NCI-H1436 (cell line): ENCODE measurements around the gene CIZ1.

Experiments used
- DNase-seq: peaks from one replicate; lab custom pipeline; 2025; lab: John Stamatoyannopoulos, UW

Gene CIZ1

DNA sequence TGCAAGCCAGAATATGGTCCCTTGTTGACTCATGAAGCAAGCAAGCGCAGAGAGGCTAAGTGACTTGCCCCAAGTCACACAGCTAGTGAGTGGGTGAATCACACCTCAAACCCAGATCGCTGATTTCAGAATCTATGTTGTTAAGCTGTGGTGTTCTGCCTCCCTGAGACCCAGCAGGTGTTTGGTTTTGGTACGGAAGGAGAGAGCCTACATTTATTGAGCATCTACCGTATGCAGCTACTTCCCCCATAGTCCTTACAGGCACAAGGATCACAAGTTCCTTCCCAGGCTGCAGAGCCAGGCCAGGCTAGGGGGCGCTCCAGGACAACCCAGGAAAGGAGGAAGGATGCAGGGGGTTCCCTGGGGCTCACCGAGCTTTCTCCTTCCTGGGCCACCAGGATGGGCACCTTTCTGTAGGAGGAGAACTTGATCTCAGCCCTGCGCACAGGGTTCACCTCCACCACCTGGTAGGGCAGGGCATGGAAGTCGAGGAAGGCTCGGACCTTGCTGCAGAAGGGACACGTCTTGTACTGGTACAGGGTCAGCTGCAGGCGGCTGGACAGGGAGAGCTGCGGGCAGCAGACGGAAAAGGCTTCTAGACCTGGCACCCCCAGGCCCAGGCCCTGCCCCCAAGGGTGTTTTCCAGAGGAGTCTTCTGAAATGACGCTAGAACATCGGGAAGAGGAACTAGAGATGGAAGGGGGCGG, 66.3 kb downstream of the CIZ1 start:
- peak; percentile 6 for DNase-seq

DNA sequence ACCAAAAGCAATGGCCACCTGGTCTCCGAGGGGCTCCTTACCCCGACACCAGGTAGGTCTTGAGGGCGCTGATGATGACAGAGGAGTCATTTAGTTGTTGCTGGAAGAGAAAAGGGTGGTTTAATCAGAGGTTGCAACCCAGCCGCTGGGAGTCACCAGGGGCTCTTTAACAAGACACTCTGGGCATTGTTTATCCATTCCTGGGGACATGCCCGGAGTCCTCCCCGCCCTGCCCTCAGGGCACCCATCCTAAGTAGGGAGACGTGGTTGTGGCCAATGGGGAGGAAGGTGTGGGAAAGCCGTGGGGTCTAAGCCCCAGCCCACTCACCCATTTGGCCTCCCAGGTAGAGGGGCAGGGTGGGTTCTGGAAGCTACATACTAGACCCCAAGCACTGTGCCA, 66.9 kb downstream of the CIZ1 start:
- no peak for DNase-seq

DNA sequence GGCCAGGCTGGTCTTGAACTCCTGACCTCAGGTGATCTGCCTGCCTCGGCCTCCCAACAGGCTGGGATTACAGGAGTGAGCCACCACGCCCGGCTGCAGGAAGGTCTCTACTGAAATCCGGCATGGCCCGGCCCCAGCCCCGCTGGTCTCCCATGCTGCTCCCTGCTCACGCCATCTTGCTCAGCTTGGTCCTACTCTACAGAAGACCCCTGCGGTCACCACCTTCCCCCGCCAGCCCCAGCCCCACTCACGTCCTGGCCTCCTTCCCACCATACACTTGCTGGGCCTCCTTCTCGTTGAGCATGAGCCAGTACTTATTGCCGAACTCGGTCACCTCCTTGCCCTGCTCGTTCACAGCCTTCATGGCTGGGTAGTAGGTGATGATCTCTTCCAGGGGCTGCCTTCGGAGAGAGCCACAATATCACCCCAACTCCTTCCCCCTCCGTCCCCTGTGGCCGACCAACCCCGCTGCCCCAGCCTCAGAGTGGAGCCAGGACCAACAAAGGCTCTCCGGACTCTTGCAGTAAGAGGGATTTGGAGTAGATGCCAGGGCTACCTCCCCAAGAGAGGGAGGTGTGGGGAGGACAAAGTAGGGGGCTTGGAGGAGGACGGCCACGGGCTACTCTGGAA, 67.8 kb downstream of the CIZ1 start:
- no peak for DNase-seq

DNA sequence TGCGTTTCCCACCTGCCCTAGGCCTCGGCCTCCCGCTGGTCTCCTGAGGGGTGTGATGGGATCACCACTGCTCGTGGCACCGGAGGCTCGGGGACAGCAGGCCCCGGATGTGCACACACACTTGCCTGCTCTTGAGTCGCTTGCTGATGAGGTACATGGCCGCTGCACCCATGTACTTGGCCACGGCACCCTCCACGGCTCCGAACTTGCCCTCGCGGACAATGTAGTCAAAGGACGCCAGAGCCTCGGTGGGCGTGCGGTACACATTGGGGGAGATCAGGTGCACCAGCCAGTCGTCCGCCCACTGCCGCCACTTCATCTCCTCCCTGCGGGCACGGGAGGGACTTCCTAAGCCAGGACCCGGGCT, 68.6 kb downstream of the CIZ1 start:
- no peak for DNase-seq

DNA sequence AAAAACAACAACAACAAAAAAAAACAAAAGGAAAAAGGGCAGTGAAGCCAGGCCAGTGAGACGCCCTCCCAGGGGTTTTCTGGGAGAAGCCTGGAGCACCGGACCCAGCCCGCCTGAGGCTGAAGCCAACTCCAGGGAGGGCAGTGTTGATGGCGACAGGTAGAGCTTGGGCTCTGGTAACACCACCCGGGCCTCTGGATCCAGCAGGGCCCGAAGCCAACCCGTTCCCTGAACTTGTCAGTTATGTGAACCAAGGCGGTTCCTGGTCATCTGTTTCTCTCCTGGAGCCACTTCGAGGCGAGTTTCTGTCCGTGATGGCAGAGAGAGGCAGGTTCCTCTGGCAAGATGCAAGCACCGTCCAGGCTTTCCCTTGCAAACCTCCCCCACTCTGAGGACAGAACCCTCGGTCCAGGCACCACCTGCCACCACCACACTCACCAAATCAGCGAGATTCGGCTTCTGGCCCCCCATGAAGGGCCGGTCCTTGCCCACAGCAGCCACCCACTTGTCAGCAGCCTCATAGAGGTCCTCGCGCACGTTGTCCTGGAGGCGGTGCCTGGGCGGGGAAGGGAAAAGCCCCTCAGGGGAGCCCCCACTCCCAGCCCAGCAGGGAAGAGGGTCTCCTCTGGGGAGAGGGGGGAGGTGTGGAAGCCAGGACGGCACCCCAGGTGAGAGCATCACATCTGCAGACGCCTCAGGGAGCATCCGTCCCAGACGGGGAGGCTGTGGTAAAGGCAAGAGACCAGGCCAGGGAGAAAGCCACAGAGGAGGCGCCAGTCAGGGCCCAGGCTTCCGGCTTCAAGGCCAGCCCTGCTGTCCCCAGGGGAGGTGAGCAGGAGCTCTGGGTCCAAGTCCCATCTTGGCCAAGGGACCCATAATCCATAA, 69.2 kb downstream of the CIZ1 start:
- no peak for DNase-seq

DNA sequence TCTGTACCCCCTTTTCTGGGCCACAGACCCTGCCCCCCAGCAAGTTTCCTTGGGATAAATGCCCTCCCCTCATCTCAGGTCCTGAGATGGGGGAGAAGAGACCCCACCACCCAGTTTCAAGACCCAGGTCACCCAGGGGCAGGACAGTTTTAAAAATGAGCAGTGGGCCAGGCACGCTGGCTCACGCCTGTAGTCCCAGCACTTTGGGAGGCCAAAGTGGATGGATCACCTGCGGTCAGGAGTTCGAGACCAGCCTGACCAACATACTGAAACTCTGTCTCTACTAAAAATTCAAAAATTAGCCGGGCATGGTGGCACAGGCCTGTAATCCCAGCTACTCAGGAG, 69.9 kb downstream of the CIZ1 start:
- no peak for DNase-seq

DNA sequence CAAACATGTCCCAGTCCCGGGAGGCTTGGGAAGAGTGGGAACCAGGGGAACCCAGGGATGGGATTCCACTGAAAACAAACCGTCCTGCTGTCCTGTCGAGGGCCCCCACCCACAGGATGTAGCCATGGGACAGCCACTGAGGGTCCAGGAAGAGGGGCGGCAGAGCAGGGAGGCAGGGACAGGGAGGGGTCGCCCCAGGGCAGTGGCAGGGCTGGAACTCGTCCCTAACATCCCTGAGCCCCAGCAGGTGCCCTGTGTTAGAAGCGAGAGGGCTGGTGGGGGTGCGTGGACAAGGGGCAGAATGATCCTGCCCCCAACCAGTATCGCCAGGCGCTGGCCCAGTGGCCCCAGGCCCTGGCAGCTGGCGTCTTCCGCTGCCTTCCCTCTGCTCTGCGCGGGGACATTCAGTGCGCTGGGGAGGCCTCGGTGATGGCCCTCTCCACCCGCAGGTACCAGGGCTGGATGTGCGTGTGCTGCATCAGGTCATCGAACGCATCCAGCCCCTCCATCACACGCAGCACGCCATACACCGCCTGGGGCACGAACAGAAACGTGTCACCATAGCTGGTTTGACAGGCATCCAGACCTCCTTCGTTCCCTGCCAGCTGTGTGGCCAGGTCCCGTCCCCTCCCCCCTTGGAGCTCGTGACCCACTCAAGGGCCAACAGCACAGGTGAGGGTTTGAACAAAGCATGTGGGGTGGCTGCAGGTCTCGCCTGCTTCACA, 70.5 kb downstream of the CIZ1 start:
- DNase-seq: no peak

DNA sequence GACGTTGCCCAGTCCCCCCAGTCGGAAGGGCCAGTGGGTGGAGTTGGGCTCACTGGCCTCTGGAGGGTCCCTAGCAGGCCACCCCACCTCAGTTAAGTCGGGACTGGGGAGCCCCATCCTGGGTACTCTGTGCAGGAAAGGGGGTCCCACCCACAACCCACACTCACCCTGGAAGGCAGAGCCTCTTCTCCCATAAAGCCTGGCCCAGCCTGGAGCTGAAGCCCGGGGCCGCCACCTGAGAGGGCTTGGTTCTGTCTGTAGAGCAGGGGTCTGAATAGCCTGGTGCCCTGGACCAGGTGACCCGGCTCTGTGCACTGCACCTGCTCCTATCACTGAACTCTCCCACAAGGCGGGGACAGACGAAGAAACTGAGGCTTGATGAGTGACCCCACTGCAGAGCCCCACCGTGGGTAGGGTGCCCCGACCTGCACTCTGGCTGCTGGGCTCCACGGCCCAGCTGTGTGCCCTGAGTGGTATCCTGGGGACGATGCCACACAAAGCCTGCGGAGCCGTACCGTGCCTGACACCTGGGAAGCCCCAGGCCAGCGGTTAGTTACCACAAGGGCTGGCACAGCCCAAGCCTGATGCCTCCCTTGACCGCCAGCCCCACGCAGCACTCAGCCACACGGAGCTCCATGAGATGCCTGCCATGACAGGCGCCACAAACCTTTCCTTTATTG, 71.2 kb downstream of the CIZ1 start:
- DNase-seq: no peak

DNA sequence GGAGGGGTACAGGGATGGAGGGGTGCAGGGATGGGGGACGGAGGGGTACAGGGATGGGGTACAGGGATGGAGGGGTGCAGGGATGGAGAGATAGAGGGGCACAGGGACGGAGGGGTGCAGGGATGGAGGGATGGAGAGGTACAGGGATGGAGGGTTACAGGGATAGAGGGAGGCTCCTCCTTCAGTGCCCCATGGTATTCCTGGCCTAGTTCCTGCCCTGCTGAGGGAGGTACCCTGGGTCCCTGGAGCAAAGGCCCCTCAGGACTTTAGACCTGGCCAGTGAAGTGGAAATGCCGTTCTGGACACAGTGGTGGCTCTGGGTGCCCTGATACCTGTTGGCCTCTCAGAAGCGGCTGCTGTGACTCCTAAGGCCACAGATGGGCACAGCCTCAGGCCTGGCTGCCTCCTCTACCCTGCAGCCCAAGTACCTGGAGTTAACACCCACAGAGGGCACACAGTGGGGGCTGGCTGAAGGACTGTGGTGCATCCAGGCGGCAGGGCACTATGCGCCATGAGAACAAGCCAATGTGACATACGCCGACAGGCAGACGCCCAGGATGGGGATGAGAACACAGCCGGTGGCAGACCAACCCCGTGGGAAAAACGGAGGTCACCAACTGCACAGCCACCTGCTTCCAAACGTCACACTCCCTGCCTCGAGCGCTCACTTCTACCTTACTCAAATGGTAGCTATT, 72.3 kb downstream of the CIZ1 start:
- DNase-seq: no peak

DNA sequence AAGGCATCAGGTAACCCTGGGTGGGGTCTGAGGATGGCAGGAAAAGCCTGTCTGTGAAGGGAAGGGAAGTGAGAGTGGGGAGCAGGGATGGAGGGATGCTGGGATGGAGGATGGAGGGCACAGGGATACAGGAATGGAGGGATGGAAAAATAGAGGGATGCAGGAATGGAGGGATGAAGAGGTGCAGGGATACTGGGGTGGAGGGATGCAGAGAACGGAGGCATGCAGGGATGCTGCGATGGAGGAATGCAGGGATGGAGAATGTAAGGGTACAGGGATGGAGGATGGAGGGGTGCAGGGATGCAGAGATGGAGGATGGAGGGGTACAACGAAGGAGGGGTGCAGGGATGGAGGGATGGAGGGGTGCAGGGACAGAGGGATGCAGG, 72.9 kb downstream of the CIZ1 start:
- no peak for DNase-seq

DNA sequence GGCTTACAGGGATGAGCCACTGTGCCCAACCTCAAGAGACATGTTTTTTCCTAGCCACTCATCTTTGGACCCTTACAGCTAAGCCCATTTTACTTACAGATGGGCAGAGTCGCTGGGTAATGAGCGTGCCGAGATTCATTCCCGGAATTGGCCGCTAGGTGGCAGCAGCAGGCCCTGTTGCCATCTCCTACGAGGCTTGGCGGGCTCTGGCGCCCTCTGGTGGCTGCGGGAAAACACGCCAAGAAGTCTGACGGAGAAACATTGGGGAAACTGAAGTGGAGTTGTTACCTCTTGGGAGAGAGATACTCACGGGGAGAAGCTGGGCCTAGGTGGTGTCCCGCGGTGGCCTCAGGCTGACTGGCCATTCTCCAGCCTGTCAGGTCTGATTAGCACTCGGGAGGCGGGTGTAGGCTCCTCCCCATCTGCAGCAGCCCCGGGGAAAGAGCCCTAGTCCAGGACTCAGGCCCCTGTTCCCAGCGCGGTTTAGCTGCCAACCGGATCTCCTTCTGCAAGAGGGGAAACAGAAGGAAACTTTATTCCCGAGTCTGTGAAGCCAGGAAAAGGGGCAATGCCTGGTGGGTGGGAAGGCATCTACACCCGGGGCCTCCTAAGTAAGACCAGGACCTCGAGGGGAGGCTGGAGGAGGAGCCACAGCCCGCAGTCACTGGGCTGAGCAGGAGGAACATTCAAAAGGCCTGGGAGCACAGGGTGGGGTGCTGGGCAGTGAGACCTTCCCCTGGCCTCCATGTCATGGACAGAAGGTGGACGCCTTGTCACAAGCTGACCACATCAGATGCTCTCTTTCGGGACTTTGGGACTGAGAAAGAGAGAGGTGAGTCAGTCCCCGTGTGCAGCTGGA, 73.5 kb downstream of the CIZ1 start:
- DNase-seq: peak; percentile 82

DNA sequence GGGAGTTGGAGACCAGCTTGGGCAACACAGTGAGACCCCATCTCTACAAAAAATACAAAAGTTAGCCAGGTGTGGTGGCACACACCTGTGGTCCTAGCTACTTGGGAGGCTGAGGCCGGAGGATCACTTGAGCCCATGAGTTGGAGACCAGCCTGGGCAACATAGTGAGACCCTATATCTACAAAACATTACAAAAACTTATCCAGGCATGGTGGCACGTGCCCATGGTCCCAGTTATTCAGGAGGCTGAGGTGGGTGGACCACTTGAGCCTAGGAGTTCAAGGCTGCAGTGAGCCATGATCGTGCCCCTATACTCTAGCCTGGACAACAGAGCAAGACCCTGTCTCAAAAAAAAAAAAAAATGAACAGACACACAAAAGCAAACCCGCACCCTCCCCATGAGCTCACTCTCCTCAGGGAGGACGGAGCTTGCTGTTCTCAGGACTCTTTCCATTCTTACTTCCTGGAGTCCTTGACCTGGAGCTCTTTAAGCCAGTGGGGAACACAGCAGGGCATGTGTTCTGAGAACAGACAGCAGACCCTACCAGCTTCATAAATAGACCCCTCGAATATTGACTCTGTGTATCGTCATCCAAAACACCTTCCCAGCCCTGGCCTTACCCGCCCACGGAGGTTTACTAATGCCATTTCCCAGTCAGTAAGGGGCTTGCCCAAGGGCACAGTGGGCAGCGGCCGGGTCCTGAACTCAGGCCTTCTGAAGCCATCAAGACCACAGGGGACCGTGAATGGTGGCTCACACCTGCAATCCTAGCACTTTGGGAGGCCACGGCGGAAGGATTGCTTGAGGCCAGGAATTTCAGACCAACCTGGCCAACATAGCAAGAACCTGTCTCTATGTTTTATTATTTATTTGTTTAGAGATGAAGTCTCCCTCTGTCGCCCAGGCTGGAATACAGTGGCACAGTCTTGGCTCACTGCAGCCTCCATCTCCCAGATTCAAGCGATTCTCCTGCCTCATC, 75.0 kb downstream of the CIZ1 start:
- no peak for DNase-seq
